Naive thymus-derived CD8-positive, alpha-beta T cell (primary cell): Measurements from ENCODE around the gene CCDC106. TPM values are rescaled to one million over a fixed set of nuclear protein-coding genes. Genes with fewer than 3 reads are reported as not detected.

Source experiments
- ATAC-seq, 2 donors: fragments of 150-1000 bp; cut with Tn5 transposase in 1 of 2; sonication (Bioruptor Pico), chemical (Tn5 transposase) in 1 of 2; 1 replicate in 1 of 2; 2 replicates in 1 of 2; pipeline ENCODE4 v1.10.0; 2021; ENCODE audit warnings: mild to moderate bottlenecking in 2 of 2, moderate library complexity in 2 of 2
- POLR2A ChIA-PET: fragments of 350-600 bp; sonication (Branson Sonifier 250); formaldehyde crosslinking; loops from one replicate; lab custom pipeline; 2021; ENCODE audit warnings: antibody characterized with exemption; lab: Charles Lee
- DNase-seq, 10 donors: peaks; one replicate each; pipeline versions ENCODE4 v3.0.0 to v3.0.0-alpha.2; 2020 to 2022
- H3K27ac Mint-ChIP-seq, 10 donors: one replicate each; pipeline ENCODE4 v1.8.0; 2020 to 2022; ENCODE audit warnings: mild to moderate bottlenecking in 10 of 10, mixed read lengths in 10 of 10, moderate library complexity in 4 of 10, inconsistent platforms in 1 of 10
- H3K27me3 Mint-ChIP-seq, 5 donors: one replicate each; pipeline ENCODE4 v1.8.0; 2021 to 2022; ENCODE audit warnings: mixed read lengths in 5 of 5
- H3K36me3 Mint-ChIP-seq, 3 donors: one replicate each; pipeline ENCODE4 v1.8.0; 2020 to 2022; ENCODE audit warnings: mixed read lengths in 3 of 3, mild to moderate bottlenecking in 2 of 3, inconsistent platforms in 1 of 3
- H3K4me1 Mint-ChIP-seq, 4 donors: one replicate each; pipeline ENCODE4 v1.8.0; 2021 to 2022; ENCODE audit warnings: mixed read lengths in 4 of 4
- H3K4me3 Mint-ChIP-seq, 10 donors: one replicate each; pipeline ENCODE4 v1.8.0; 2020 to 2022; ENCODE audit warnings: mild to moderate bottlenecking in 10 of 10, mixed read lengths in 10 of 10, moderate library complexity in 6 of 10, inconsistent platforms in 1 of 10
- H3K9me3 Mint-ChIP-seq, 9 donors: one replicate each; pipeline ENCODE4 v1.8.0; 2020 to 2022; ENCODE audit warnings: mixed read lengths in 9 of 9, mild to moderate bottlenecking in 3 of 9, inconsistent platforms in 1 of 9, moderate library complexity in 1 of 9
- polyA plus RNA-seq, 3 donors: library from polyadenylated mRNA; unstranded; fragments of 300-500 nt; fragmentation: Illumina TruSeq; gene quantifications; one replicate each; pipeline ENCODE4 v1.2.3, GENCODE V29; 2021
- total RNA-seq, 8 experiments: library from RNA in 2 of 8; stranded (reverse) in 2 of 8; gene quantifications; one replicate each; pipeline ENCODE4 v1.2.3 and lab custom pipeline; 2021 to 2026

Gene CCDC106
- total and polyA plus RNA-seq, 5 experiments from 2014 or later: 2.6 to 8.3 (median 4.4) TPM

- Mint-ChIP-seq H3K27me3 (no peaks in the 10 kb centered on the region), H3K36me3 (peaks cover 0 to 55% (median 0%) of the 10 kb centered on the region in 3 donors), H3K27ac (peak overlapping the region in 1 of 10 donors; percentile 4), H3K4me3 (no peak overlapping the region), H3K9me3 (no peaks in the 10 kb centered on the region), H3K4me1 (peaks cover 3 to 16% (median 6%) of the 10 kb centered on the region in 4 donors)
- ATAC-seq (no peak), DNase-seq (peak in 1 of 10 donors; percentile 51)
- POLR2A ChIA-PET: no interaction called here
Observed at GRCh38 chr19:55690769-55691545, 42.9 kb downstream of the CCDC106 start.

- peak overlapping the region in 1 of 10 donors; percentile 24 for H3K27ac Mint-ChIP-seq
- POLR2A ChIA-PET: no interaction called here
- peaks cover 0 to 10% (median 1%) of the 10 kb centered on the region in 4 donors for H3K4me1 Mint-ChIP-seq
- ATAC-seq (no peak), DNase-seq (peak in 1 of 10 donors; percentile 58)
- no peaks in the 10 kb centered on the region for H3K27me3 Mint-ChIP-seq
- no peaks in the 10 kb centered on the region for H3K9me3 Mint-ChIP-seq
- H3K36me3 Mint-ChIP-seq: peaks cover 0 to 58% (median 0%) of the 10 kb centered on the region in 3 donors
- H3K4me3 Mint-ChIP-seq: no peak overlapping the region
Observed at GRCh38 chr19:55691561-55692481, 43.8 kb downstream of the CCDC106 start.

GRCh38 chr19:55692681-55693081 lies 44.7 kb downstream of the CCDC106 start:
- POLR2A ChIA-PET: no interaction called here
- H3K9me3 Mint-ChIP-seq: no peaks in the 10 kb centered on the region
- H3K27ac Mint-ChIP-seq: no peak overlapping the region
- DNase-seq (peak in 1 of 10 donors; percentile 26), ATAC-seq (no peak)
- peaks cover 0 to 64% (median 2%) of the 10 kb centered on the region in 3 donors for H3K36me3 Mint-ChIP-seq
- H3K4me3 Mint-ChIP-seq: no peak overlapping the region
- H3K27me3 Mint-ChIP-seq: no peaks in the 10 kb centered on the region
- peaks cover 0 to 3% (median 1%) of the 10 kb centered on the region in 4 donors for H3K4me1 Mint-ChIP-seq

DNA sequence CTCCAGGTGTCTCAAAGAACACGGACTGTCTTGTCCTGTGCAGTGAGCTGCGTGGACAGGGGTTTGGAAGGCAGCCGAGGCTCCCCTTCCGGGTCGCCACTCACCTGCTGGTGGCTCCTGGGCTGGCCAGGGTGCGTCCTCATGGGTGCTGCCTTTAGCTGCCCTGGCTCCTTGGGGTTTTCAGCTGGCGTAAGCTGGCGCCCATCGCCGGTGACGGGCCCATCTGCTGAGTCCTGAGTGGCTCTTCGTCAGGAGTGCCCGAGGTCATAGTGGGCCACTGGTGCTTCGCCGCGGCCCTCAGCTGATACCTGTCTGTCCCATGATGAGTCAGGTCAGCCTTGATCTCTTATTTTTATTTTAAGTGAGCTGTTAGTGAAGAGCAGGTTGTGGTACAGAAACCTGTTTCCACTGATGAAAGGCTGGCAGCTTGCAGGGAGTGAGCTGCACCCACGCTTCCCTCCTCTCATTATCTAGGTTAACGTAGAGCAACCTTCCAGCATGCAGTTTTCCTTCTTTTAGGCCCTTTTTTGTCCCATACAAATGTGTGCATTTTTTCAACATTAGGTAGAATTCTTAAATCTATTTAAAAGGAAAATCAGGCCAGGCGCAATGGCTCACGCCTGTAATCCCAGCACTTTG lies 45.4 kb downstream of the CCDC106 start:
- Mint-ChIP-seq H3K4me1 (peaks cover 0 to 3% (median 1%) of the 10 kb centered on the region in 4 donors), H3K36me3 (peaks cover 0 to 68% (median 3%) of the 10 kb centered on the region in 3 donors), H3K27me3 (no peaks in the 10 kb centered on the region), H3K4me3 (no peak overlapping the region), H3K27ac (no peak overlapping the region), H3K9me3 (no peaks in the 10 kb centered on the region)
- no peak for ATAC-seq
- POLR2A ChIA-PET: no interaction called here
- DNase-seq: peak in 1 of 10 donors; percentile 18

GRCh38 chr19:55694241-55694655 lies 46.2 kb downstream of the CCDC106 start:
- DNase-seq (no peak), ATAC-seq (no peak)
- Mint-ChIP-seq H3K4me3 (no peak overlapping the region), H3K9me3 (no peaks in the 10 kb centered on the region), H3K27ac (peak overlapping the region in 1 of 10 donors; percentile 50), H3K36me3 (peaks cover 0 to 70% (median 4%) of the 10 kb centered on the region in 3 donors), H3K27me3 (no peaks in the 10 kb centered on the region), H3K4me1 (peaks cover 0 to 3% (median 0%) of the 10 kb centered on the region in 4 donors)
- POLR2A ChIA-PET: no interaction called here

DNA sequence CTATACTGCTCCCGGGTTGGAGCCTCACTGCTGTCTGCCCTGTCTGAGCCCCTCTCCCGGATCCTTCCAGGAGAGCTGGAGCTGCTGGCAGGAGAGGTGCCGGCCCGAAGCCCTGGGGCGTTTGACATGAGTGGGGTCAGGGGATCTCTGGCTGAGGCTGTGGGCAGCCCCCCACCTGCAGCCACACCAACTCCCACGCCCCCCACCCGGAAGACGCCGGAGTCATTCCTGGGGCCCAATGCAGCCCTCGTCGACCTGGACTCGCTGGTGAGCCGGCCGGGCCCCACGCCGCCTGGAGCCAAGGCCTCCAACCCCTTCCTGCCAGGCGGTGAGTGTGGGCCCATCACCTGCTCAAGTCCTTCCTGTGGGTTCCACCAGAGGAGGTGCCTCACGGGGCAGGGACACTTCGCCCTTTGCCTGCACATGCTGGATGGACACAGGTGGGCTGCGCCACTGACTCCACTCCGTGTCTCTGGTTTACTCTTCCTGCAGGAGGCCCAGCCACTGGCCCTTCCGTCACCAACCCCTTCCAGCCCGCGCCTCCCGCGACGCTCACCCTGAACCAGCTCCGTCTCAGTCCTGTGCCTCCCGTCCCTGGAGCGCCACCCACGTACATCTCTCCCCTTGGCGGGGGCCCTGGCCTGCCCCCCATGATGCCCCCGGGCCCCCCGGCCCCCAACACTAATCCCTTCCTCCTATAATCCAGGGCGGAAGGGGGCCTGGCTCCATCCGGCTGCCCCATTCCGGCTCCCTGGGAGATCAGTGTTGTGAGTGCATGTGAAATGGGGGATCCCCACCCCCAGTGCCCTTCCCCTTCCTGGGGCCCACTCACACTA lies 46.9 kb downstream of the CCDC106 start:
- no peaks in the 10 kb centered on the region for H3K9me3 Mint-ChIP-seq
- POLR2A ChIA-PET: no interaction called here
- no peaks in the 10 kb centered on the region for H3K4me1 Mint-ChIP-seq
- ATAC-seq (no peak), DNase-seq (peak in 1 of 10 donors; percentile 46)
- peak overlapping the region in 1 of 10 donors; percentile 12 for H3K27ac Mint-ChIP-seq
- no peak overlapping the region for H3K4me3 Mint-ChIP-seq
- H3K27me3 Mint-ChIP-seq: no peaks in the 10 kb centered on the region
- peaks cover 0 to 67% (median 4%) of the 10 kb centered on the region in 3 donors for H3K36me3 Mint-ChIP-seq

DNA sequence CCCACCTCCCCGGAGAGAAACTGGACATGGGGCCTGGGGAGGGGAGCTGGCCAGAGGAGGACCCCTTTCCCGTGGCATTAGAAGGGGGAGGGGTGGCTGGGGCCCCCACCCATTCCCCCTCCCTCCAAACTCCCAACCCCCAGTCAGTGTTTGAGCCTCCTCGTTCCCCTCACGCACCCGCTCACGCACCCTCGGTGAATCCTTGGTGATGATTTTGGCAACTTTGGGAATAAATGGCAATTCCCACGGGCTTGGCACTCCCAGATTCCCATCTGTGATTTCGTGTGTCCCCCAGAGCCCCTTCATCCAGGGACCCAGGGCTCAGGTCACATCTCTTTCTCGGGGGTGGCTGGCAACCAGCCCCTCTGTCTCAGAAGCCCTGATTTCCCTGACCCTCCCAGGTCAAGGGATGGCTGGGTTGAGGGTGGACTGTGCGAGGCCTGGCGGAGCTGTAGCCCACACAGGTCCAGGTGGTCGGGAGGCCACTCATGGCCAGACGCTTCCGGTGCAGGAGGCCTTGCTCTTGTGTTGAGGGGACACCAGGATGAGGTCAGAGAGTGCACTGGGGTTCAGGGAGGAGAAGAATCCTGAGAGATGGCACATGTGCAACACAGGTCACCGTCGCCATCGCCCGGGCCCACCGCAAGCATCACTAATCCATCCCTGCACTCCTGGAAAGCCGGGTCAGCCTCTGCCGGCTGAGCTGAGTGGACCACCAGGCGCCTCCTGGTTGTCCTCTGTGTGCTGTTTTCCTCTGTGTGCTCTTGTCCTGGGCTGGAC lies 47.7 kb downstream of the CCDC106 start:
- no peaks in the 10 kb centered on the region for H3K27me3 Mint-ChIP-seq
- DNase-seq: no peak
- peak overlapping the region in 1 of 10 donors; percentile 29 for H3K27ac Mint-ChIP-seq
- H3K4me3 Mint-ChIP-seq: no peak overlapping the region
- peaks cover 0 to 66% (median 4%) of the 10 kb centered on the region in 3 donors for H3K36me3 Mint-ChIP-seq
- H3K9me3 Mint-ChIP-seq: no peaks in the 10 kb centered on the region
- ATAC-seq: no peak
- POLR2A ChIA-PET: no interaction called here
- no peaks in the 10 kb centered on the region for H3K4me1 Mint-ChIP-seq

GRCh38 chr19:55696301-55697068 lies 48.5 kb downstream of the CCDC106 start:
- POLR2A ChIA-PET: no interaction called here
- Mint-ChIP-seq H3K27ac (peak overlapping the region in 3 of 10 donors; percentile 4 to 31 (median 8)), H3K4me3 (no peak overlapping the region), H3K27me3 (no peaks in the 10 kb centered on the region), H3K36me3 (peaks cover 0 to 67% (median 4%) of the 10 kb centered on the region in 3 donors), H3K4me1 (no peaks in the 10 kb centered on the region), H3K9me3 (no peaks in the 10 kb centered on the region)
- no peak for ATAC-seq
- DNase-seq: no peak

DNA sequence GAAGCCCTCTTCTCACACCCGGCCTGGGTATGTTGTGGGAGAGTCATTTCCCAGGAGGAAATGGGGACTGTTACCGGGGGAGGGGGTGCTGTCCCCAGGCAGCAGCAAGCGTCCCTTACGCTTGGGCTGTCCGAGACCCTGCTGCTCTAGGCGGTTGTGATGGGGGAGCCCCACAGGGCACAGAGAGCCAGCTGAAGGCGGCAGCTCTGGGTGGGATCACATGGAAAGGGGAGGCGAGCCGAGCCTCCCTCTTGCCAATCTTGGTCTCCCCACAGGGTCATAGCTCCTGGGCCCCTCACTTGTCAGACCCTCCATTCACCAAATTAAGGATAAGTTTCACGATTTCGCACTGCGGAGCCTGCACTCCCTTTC lies 49.0 kb downstream of the CCDC106 start:
- DNase-seq (no peak), ATAC-seq (no peak)
- Mint-ChIP-seq H3K36me3 (peaks cover 0 to 66% (median 6%) of the 10 kb centered on the region in 3 donors), H3K9me3 (no peaks in the 10 kb centered on the region), H3K27me3 (no peaks in the 10 kb centered on the region), H3K4me3 (no peak overlapping the region), H3K4me1 (no peaks in the 10 kb centered on the region), H3K27ac (peak overlapping the region in 3 of 10 donors; percentile 9 to 31 (median 10))
- POLR2A ChIA-PET: no interaction called here

DNA sequence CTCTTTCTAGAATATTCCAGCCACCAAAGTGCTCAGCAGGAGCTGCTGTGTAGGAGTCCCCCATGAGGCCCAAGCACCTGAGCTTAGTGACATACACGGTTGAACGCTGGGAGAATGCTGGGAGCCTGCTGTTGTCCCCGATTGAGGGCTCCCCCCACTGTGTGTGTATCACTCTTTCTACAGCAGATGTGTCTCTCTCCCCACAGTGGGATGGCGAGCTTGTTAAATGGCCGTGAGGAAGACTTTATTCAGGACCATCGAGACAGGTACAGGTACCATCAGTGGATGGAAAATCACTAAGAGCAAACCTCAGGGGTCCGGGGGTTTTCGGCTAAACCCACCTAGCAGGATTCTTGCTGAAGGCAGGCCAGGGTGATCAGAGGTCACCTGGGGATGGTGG lies 49.7 kb downstream of the CCDC106 start:
- no peaks in the 10 kb centered on the region for H3K27me3 Mint-ChIP-seq
- peak overlapping the region in 4 of 10 donors; percentile 9 to 56 (median 21) for H3K27ac Mint-ChIP-seq
- no peaks in the 10 kb centered on the region for H3K4me1 Mint-ChIP-seq
- DNase-seq: no peak
- peaks cover 0 to 64% (median 6%) of the 10 kb centered on the region in 3 donors for H3K36me3 Mint-ChIP-seq
- H3K4me3 Mint-ChIP-seq: no peak overlapping the region
- H3K9me3 Mint-ChIP-seq: no peaks in the 10 kb centered on the region
- no peak for ATAC-seq
- POLR2A ChIA-PET: no interaction called here

- H3K27me3 Mint-ChIP-seq: no peaks in the 10 kb centered on the region
- H3K4me3 Mint-ChIP-seq: no peak overlapping the region
- H3K27ac Mint-ChIP-seq: peak overlapping the region in 2 of 10 donors; percentile 20 to 57
- peaks cover 0 to 60% (median 6%) of the 10 kb centered on the region in 3 donors for H3K36me3 Mint-ChIP-seq
- H3K4me1 Mint-ChIP-seq: no peaks in the 10 kb centered on the region
- POLR2A ChIA-PET: no interaction called here
- DNase-seq: no peak
- no peaks in the 10 kb centered on the region for H3K9me3 Mint-ChIP-seq
- no peak for ATAC-seq
Observed at GRCh38 chr19:55698256-55698655, 50.2 kb downstream of the CCDC106 start.
